Lower leg skin (tissue), 4 donors: ENCODE results near the gene RPN1. TPM values are rescaled to one million over a fixed set of nuclear protein-coding genes. Genes with fewer than 3 reads are reported as not detected.
"Not testable (repeated sequence)": the region's sequence is repeated elsewhere in the genome, so short reads cannot be mapped to it uniquely, and the experiment has no call there.

Source experiments
- DNase-seq, 2 donors: peaks; one replicate each; pipeline ENCODE4 v3.0.0-alpha.2; 2019; ENCODE audit warnings: low spot score in 2 of 2
- H3K4me3 ChIP-seq: fragments of 200-600 bp; sonication (generic); 2 replicates; pipeline ENCODE4 v1.5.1; 2017; ENCODE audit warnings: mild to moderate bottlenecking, low read depth; ENCODE audit not compliant: poor library complexity, severe bottlenecking
- POLR2A ChIP-seq, 2 donors: fragments of 450-650 bp; IDR thresholded peaks; one replicate each; pipeline ENCODE4 v1.6.1; 2016 to 2017; ENCODE audit warnings: antibody characterized with exemption in 2 of 2, mild to moderate bottlenecking in 1 of 2, moderate library complexity in 1 of 2
- WGBS, 2 donors: methylation state at CpG; one replicate each; pipeline ENCODE4 v1.1.5; 2018; 5-methylcytosine and 5-hydroxymethylcytosine counted together
- intact Hi-C: fragments of 100-400 bp; cut with DNase I; formaldehyde crosslinking; loops from one replicate; pipeline ENCODE4 v1.15.0; 2023; ENCODE audit warnings: low total_unique reads
- total RNA-seq, 4 donors: library from RNA; depleted of rRNA; stranded (reverse); fragments of >200 nt; gene quantifications; one replicate each; pipeline ENCODE4 v1.1.0, GENCODE V29; 2016
- TF ChIP-seq, protein P1 (sequence below), 3 donors: fragments of 450-650 bp; IDR thresholded peaks; one replicate each; pipeline ENCODE4 v1.5.1; 2016; ENCODE audit warnings: antibody characterized with exemption in 3 of 3, mild to moderate bottlenecking in 3 of 3, moderate library complexity in 2 of 3

Gene RPN1
- total RNA-seq, 4 donors from 2014 or later, result 99.9 to 173 (median 141) TPM

DNA sequence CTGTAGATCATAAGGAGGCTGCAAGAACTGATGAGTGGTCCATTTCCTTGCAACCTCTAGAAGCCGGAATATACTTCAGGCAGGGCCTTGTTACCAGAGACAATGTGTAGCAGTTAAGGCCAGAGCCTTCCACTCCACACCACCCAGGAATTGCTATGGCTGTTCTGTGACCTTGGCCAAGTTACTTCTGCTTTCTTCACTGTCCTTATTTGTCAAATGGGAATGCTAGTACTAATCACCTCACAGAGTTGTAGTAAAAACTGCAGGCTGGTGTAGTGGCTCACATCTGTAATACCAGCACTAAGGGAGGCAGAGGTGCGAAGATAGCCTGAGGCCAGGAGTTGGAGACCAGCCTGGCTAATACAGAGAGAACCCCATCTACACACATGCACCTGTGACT, 28.7 kb upstream of the RPN1 start:
- no peak for DNase-seq
- 95 to 97% methylated on average over 2 of the region's 2 CpGs for WGBS, 2 donors
- TF ChIP-seq POLR2A (IDR thresholded peaks at IDR 0.05), result no peak
- TF ChIP-seq, protein P1, sequence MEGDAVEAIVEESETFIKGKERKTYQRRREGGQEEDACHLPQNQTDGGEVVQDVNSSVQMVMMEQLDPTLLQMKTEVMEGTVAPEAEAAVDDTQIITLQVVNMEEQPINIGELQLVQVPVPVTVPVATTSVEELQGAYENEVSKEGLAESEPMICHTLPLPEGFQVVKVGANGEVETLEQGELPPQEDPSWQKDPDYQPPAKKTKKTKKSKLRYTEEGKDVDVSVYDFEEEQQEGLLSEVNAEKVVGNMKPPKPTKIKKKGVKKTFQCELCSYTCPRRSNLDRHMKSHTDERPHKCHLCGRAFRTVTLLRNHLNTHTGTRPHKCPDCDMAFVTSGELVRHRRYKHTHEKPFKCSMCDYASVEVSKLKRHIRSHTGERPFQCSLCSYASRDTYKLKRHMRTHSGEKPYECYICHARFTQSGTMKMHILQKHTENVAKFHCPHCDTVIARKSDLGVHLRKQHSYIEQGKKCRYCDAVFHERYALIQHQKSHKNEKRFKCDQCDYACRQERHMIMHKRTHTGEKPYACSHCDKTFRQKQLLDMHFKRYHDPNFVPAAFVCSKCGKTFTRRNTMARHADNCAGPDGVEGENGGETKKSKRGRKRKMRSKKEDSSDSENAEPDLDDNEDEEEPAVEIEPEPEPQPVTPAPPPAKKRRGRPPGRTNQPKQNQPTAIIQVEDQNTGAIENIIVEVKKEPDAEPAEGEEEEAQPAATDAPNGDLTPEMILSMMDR (IDR thresholded peaks at IDR 0.05), result no peak
- no peak overlapping the region for H3K4me3 ChIP-seq
- intact Hi-C loops, result loop anchor here (5.0 kb wide), 1 partner anchor 118 kb away; no protein-coding TSS in a partner anchor

DNA sequence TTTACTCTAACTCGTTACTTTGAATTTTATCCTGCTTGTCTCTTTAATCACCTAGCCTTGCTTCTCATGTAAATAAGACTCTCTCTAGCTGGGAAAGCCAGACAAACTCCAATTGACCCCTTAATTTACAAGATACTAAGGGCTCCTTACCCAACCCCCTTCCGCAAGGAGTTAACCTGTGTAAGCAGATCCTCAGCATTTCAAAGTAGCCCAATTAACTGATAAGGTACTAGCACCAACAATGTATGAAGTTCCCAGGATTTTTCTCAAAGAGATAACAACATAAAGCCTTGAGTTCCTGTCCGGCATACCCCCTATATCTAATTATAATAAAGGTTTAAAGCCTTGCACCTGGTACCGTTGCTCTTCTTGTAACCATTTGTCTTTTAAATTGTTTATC, 25.2 kb upstream of the RPN1 start:
- intact Hi-C loops, result loop anchor here (5.0 kb wide), 1 partner anchor 121 kb away; no protein-coding TSS in a partner anchor
- not testable (repeated sequence) for H3K4me3 ChIP-seq, DNase-seq
- WGBS, 2 donors, result 68 to 81% methylated on average over 4 of the region's 4 CpGs

DNA sequence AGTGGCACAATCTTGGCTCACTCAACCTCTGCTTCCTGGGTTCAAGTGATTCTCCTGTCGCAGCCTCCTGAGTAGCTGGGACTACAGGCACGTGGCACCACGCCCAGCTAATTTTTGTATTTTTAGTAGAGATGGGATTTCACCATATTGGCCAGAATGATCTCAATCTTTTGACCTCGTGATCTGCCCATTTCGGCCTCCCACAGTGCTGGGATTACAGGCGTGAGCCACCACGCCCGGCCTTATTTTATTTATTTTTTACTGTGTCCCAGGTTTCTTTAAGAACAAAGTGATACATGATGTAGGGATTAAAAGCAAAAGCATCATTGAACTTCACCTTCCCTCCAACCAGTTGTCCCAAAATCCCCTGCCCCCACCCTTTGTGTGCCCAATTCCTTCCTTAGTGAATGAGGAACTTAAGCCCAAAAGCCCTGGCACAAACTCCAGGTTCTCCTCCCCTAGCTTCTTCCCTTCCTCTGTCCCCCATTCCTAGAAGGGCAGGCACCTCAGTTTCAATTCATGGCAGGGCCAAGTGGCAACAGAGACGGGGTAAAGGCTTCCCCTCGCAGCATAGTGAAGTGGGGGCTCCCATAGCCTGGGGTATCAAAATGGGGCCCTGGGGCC, 23.7 kb upstream of the RPN1 start:
- TF ChIP-seq, protein P1 (IDR thresholded peaks at IDR 0.05), result no peak
- TF ChIP-seq POLR2A (IDR thresholded peaks at IDR 0.05), result no peak
- no peak for DNase-seq
- no peak overlapping the region for H3K4me3 ChIP-seq
- intact Hi-C loops, result no loop called here
- 91 to 92% methylated on average over 10 of the region's 10 CpGs for WGBS, 2 donors

DNA sequence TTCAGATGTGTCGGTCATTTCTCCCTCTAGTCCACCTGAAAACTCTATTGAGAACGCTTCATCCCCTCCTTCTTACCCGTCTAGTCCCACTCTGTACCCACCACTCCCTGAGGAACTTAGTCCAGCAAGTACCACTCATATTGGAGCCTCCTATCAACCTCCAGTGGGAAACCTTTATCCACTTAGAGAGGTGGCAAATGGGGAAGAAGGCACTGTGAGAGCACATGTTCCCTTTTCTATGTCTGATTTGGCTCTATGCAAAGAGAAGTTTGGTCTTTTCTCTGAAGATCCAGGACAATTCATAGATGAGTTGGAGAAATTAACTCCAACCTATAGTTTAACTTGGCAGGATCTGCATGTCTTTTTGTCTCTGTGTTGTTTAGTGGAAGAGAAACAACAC, 17.0 kb upstream of the RPN1 start:
- TF ChIP-seq, protein P1 (IDR thresholded peaks at IDR 0.05), result no peak
- TF ChIP-seq POLR2A (IDR thresholded peaks at IDR 0.05), result no peak
- intact Hi-C loops, result no loop called here
- 89% methylated on average over 3 of the region's 3 CpGs for WGBS, 2 donors
- no peak overlapping the region for H3K4me3 ChIP-seq
- DNase-seq, result no peak

DNA sequence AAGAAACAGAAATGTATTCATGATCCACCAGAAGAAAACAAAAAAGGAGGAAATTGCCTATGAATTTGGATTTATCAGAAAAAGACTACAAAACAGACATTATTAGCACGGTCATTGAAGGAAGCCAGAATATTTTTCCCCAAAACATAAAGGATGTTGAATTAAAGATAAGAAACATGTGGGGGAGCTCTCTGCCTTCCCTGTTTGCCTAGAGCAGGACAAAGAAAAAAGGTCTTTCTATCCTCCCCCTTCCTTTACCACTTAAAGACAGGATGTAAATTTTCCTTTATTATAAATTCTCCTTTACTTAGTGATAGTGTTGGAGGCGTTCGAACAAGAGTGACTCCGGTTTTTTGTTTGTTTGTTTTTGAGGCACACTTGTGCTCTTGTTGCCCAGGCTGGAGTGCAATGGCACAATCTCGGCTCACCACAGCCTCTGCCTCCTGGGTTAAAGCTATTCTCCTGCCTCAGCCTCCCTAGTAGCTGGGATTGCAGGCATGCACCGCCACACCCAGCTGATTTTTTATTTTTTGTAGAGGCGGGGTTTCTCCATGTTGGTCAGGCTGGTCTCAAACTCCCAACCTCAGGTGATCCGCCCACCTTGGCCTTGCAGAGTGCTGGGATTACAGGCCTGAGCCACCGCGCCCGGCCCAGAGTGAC, 14.9 kb upstream of the RPN1 start:
- TF ChIP-seq POLR2A (IDR thresholded peaks at IDR 0.05), result no peak
- TF ChIP-seq, protein P1 (IDR thresholded peaks at IDR 0.05), result no peak
- no peak for DNase-seq
- intact Hi-C loops, result no loop called here
- H3K4me3 ChIP-seq, result no peak overlapping the region
- WGBS, 2 donors, result 75 to 80% methylated on average over 11 of the region's 11 CpGs

DNA sequence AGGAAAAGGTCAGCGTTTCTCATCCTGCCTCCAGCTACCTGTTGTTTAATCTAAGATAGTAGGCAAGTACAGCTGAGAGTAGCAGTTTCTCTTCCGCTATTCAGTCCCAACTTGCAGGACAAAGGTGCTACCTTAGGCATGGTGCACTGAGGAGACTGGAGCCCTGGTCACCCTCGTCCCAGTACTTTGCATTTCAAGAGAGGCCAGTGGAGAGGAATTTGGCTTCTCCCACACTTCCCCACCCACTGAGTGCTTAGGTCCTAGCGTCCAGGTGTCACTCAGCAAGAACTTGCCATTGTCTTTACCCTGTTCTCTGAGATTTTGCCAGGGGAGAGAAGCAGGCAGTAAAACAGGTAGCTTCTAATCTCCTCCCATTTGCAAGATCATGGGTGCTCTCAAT, 12.5 kb upstream of the RPN1 start:
- TF ChIP-seq, protein P1 (IDR thresholded peaks at IDR 0.05), result no peak
- no peak for TF ChIP-seq POLR2A (IDR thresholded peaks at IDR 0.05)
- 77 to 80% methylated on average over 4 of the region's 4 CpGs for WGBS, 2 donors
- intact Hi-C loops, result no loop called here

More for the DNA sequence above, 12.5 kb upstream of the RPN1 start:
- no peak for DNase-seq
- H3K4me3 ChIP-seq, result no peak overlapping the region
